K562 (cell line): ENCODE data around the gene HOXC4. TPM values are rescaled to one million over a fixed set of nuclear protein-coding genes. Genes with fewer than 3 reads are reported as not detected.

ENCODE experiments used
- BRD4 ChIP-seq: fragments of 200-600 bp; sonication (generic); IDR thresholded peaks from 2 replicates; pipeline ENCODE4 v1.6.1; 2017; ENCODE audit warnings: inconsistent platforms
- CEBPB ChIP-seq: fragments of 450-650 bp; IDR thresholded peaks from 2 replicates; pipeline ENCODE4 v1.6.1; 2016; ENCODE audit warnings: missing genetic modification characterization, missing compliant biosample characterization
- CHD4 ChIP-seq: fragments of 200-600 bp; sonication (generic); IDR thresholded peaks from 3 replicates; pipeline ENCODE4 v1.6.1; 2012; ENCODE audit warnings: low read depth, mild to moderate bottlenecking, mixed read lengths, low read length, inconsistent platforms; ENCODE audit not compliant: insufficient read depth, insufficient replicate concordance, poor library complexity, severe bottlenecking
- CREB3L1 ChIP-seq: fragments of 450-650 bp; IDR thresholded peaks from 2 replicates; pipeline ENCODE4 v1.6.1; 2014; ENCODE audit warnings: low read depth, mild to moderate bottlenecking, moderate library complexity, borderline replicate concordance
- CREM ChIP-seq: IDR thresholded peaks from 2 replicates; pipeline ENCODE4 v1.6.1; 2014; ENCODE audit warnings: antibody characterized with exemption, low read depth
- EGR1 ChIP-seq: fragments of 450-650 bp; conservative IDR thresholded peaks from 2 replicates; pipeline ENCODE4 v1.6.1; 2017; ENCODE audit warnings: mild to moderate bottlenecking
- EP300 ChIP-seq: IDR thresholded peaks from 2 replicates; pipeline ENCODE4 v1.6.1; 2012; ENCODE audit warnings: low read length, improper control_type of control experiment
- FOXK2 ChIP-seq, 2 experiments: fragments of 450-650 bp; IDR thresholded peaks in 1 of 2; conservative IDR thresholded peaks in 1 of 2; 2 replicates each; pipeline ENCODE4 v1.6.1; 2016; ENCODE audit warnings: low read depth in 2 of 2, mild to moderate bottlenecking in 1 of 2
- GTF2E2 ChIP-seq: fragments of 200-800 bp; sonication (Bioruptor generic); IDR thresholded peaks from 2 replicates; pipeline ENCODE4 v1.6.1; 2016; ENCODE audit warnings: missing genetic modification characterization, missing compliant biosample characterization
- MCM3 ChIP-seq: fragments of 450-650 bp; IDR thresholded peaks from 2 replicates; pipeline ENCODE4 v1.6.1; 2016
- MYC ChIP-seq, 2 experiments: fragments of 250-450 bp in 1 of 2; sonication (Bioruptor Pico) in 1 of 2; IDR thresholded peaks; 2 replicates each; pipeline versions ENCODE4 v1.5.1 to v1.6.1; 2012 to 2021; ENCODE audit warnings: low read depth in 2 of 2, borderline replicate concordance in 1 of 2, improper control_type of control experiment in 1 of 2, low read length in 1 of 2, mild to moderate bottlenecking in 1 of 2, moderate library complexity in 1 of 2
- NFRKB ChIP-seq: fragments of 450-650 bp; IDR thresholded peaks from 2 replicates; pipeline ENCODE4 v1.6.1; 2016; ENCODE audit warnings: low read depth
- NR2C2 ChIP-seq, 2 experiments: fragments of 200-800 bp in 1 of 2; sonication (Bioruptor generic) in 1 of 2; sonication (generic) in 1 of 2; formaldehyde crosslinking in 1 of 2; IDR thresholded peaks; 2 replicates each; pipeline versions ENCODE4 v1.6.1 to v1.8.0; 2016 to 2022; ENCODE audit warnings: mild to moderate bottlenecking in 1 of 2, missing compliant biosample characterization in 1 of 2, missing genetic modification characterization in 1 of 2, missing genetic modification reagents in 1 of 2
- RFX7 ChIP-seq: fragments of 250-450 bp; sonication (Bioruptor Pico); IDR thresholded peaks from 2 replicates; pipeline ENCODE4 v1.5.1; 2021; ENCODE audit warnings: mild to moderate bottlenecking
- SMARCA5 ChIP-seq: fragments of 450-650 bp; IDR thresholded peaks from 2 replicates; pipeline ENCODE4 v1.6.1; 2016
- STAT6 ChIP-seq: sonication (generic); formaldehyde crosslinking; IDR thresholded peaks from 2 replicates; pipeline ENCODE4 v1.8.1; 2023; ENCODE audit warnings: mild to moderate bottlenecking, missing genetic modification reagents
- U2AF2 ChIP-seq: fragments of 200-400 bp; formaldehyde crosslinking; optimal IDR thresholded peaks from 2 replicates; pipeline ENCODE3; 2017; ENCODE audit warnings: low read depth, mild to moderate bottlenecking, low read length
- YY1 ChIP-seq, 3 experiments: IDR thresholded peaks; 2 replicates each; pipeline ENCODE4 v1.6.1; 2011; ENCODE audit warnings: low read length in 2 of 3, mild to moderate bottlenecking in 2 of 3, moderate library complexity in 2 of 3, borderline replicate concordance in 1 of 3, control low read depth in 1 of 3, low read depth in 1 of 3; ENCODE audit not compliant: insufficient read depth in 3 of 3, insufficient replicate concordance in 2 of 3, control insufficient read depth in 1 of 3, insufficient read length in 1 of 3; ENCODE audit errors: extremely low read depth in 1 of 3
- ZBED1 ChIP-seq: IDR thresholded peaks from 2 replicates; pipeline ENCODE4 v1.6.1; 2014
- ZBTB7A ChIP-seq: IDR thresholded peaks from 2 replicates; pipeline ENCODE4 v1.6.1; 2011; ENCODE audit warnings: low read depth, mild to moderate bottlenecking, low read length, moderate library complexity, borderline replicate concordance; ENCODE audit not compliant: control insufficient read depth
- ZNF511 ChIP-seq: sonication (generic); formaldehyde crosslinking; IDR thresholded peaks from 2 replicates; pipeline ENCODE4 v1.8.0; 2022; ENCODE audit warnings: mild to moderate bottlenecking, missing genetic modification reagents
- ZNF57 ChIP-seq: fragments of 450-650 bp; formaldehyde crosslinking; IDR thresholded peaks from 2 replicates; pipeline ENCODE4 v1.4.0; 2020; ENCODE audit warnings: mild to moderate bottlenecking, moderate library complexity
- ZNF707 ChIP-seq: fragments of 250-450 bp; sonication (Bioruptor Pico); conservative IDR thresholded peaks from 2 replicates; pipeline ENCODE4 v1.8.0; 2022; ENCODE audit warnings: inconsistent platforms, mild to moderate bottlenecking, moderate library complexity
- ZNF785 ChIP-seq: fragments of 250-450 bp; sonication (Bioruptor Pico); IDR thresholded peaks from 2 replicates; pipeline ENCODE4 v1.4.0; 2020; ENCODE audit warnings: mild to moderate bottlenecking
- polyA plus RNA-seq, 8 experiments: library from polyadenylated mRNA; depleted of rRNA in 4 of 8; stranded (reverse) in 5 of 8; unstranded in 3 of 8; fragments of >200 nt; fragmentation: Nextera tagmentation in 2 of 8; fragmentation: Illumina TruSeq in 1 of 8; extraction: Ambion mirVana in 2 of 8; extraction: Trizol in 1 of 8; gene quantifications; 2 replicates each; pipeline versions ENCODE4 v1.2.1 to v1.2.3, GENCODE V29; 2011 to 2014; ENCODE audit warnings: inconsistent platforms in 1 of 8, missing spikeins in 1 of 8
- total RNA-seq, 7 experiments: library from RNA; depleted of rRNA in 6 of 7; stranded (reverse); fragments of >200 nt in 6 of 7; fragmentation: Illumina TruSeq in 2 of 7; extraction: Trizol in 2 of 7; gene quantifications; 2 replicates each; pipeline versions ENCODE4 v1.2.1 to v1.2.3, GENCODE V29; 2011 to 2021; ENCODE audit warnings: low replicate concordance in 1 of 7

The HOXC4 gene
- total and polyA plus RNA-seq, 9 of the 15 experiments (the other 6 are each of a cell fraction or from before 2014, with no cell fraction given) = 0.06 to 1.5 (median 0.44) TPM; not detected in 1

- no peak for TF ChIP-seq STAT6 (CRISPR knock-in tag)
- TF ChIP-seq EGR1 = peak; percentile 84
- TF ChIP-seq MYC (IDR thresholded peaks at IDR 0.05; ENCODE audit: low read depth, low read length) = peak; percentile 15; the same call in 1 of the 2 replicates
- TF ChIP-seq MYC (CRISPR knock-in tag; IDR thresholded peaks at IDR 0.05; ENCODE audit: borderline replicate concordance, low read depth) = no peak
- TF ChIP-seq FOXK2 (conservative IDR thresholded peaks at IDR 0.05 in 1 of 2, IDR thresholded peaks at IDR 0.05 in 1 of 2; ENCODE audit: low read depth in 2 of 2) = no peak
- TF ChIP-seq ZNF57 (CRISPR knock-in tag) = no peak
- TF ChIP-seq NR2C2 (CRISPR knock-in tag; IDR thresholded peaks at IDR 0.05) = no peak
- TF ChIP-seq NR2C2 (tag; IDR thresholded peaks at IDR 0.05) = peak; percentile 66
- peak; percentile 40; the same call in 1 of the 2 replicates for TF ChIP-seq CREB3L1
- no peak for TF ChIP-seq CEBPB
- TF ChIP-seq ZNF707 (CRISPR knock-in tag) = no peak
- TF ChIP-seq MCM3 = no peak
- TF ChIP-seq ZNF511 (CRISPR knock-in tag) = peak; percentile 22; the same call in 1 of the 2 replicates
- TF ChIP-seq ZNF785 = no peak
- TF ChIP-seq BRD4 = peak; percentile 90
- 0 out of 2 replicates have a peak, but pooled peaks have one; percentile 87 for TF ChIP-seq NFRKB
- TF ChIP-seq EP300 = 0 out of 2 replicates have a peak, but pooled peaks have one; percentile 17
- TF ChIP-seq RFX7 (CRISPR knock-in tag) = no peak
- TF ChIP-seq CREM = peak; percentile 58; the same call in 1 of the 2 replicates
- TF ChIP-seq ZBED1 = no peak
- 0 out of 2 replicates have a peak, but pooled peaks have one; percentile 2 for TF ChIP-seq GTF2E2
- TF ChIP-seq YY1 (IDR thresholded peaks at IDR 0.05; ENCODE audit: borderline replicate concordance in 1 of 3, control insufficient read depth in 1 of 3, extremely low read depth in 1 of 3, insufficient read depth in 3 of 3, insufficient read length in 1 of 3, insufficient replicate concordance in 2 of 3, low read depth in 1 of 3, low read length in 2 of 3) = peak in 1 of 3 experiments; percentile 13
- peak; percentile 76 for TF ChIP-seq CHD4
- no peak for TF ChIP-seq U2AF2
- TF ChIP-seq SMARCA5 = 0 out of 2 replicates have a peak, but pooled peaks have one; percentile 1
- peak; percentile 54; the same call in 1 of the 2 replicates for TF ChIP-seq ZBTB7A
Observed at GRCh38 chr12:54018468-54018984, 35.1 kb upstream of the HOXC4 start (continued).
